H1 (cell line): ENCODE data around the gene APOO.

Experiments
- CHD2 ChIP-seq: IDR thresholded peaks from 2 replicates; pipeline ENCODE4 v1.6.1; 2012; ENCODE audit warnings: low read length, improper control_type of control experiment
- CTCF ChIP-seq, 3 experiments: IDR thresholded peaks; 1 replicate in 2 of 3; 2 replicates in 1 of 3; pipeline versions ENCODE4 v1.5.1 to v1.6.1; 2011; ENCODE audit warnings: low read length in 3 of 3, mild to moderate bottlenecking in 3 of 3, inconsistent platforms in 2 of 3, low read depth in 1 of 3, moderate library complexity in 1 of 3; ENCODE audit not compliant: insufficient read depth in 1 of 3; ENCODE audit errors: control extremely low read depth in 1 of 3
- EP300 ChIP-seq, 2 experiments: IDR thresholded peaks; 1 replicate in 1 of 2; 2 replicates in 1 of 2; pipeline ENCODE4 v1.6.1; 2011 to 2012; ENCODE audit warnings: low read depth in 2 of 2, low read length in 2 of 2, mild to moderate bottlenecking in 2 of 2, borderline replicate concordance in 1 of 2, inconsistent platforms in 1 of 2, moderate library complexity in 1 of 2
- MAFK ChIP-seq: IDR thresholded peaks from 2 replicates; pipeline ENCODE4 v1.6.1; 2012; ENCODE audit warnings: low read depth, mild to moderate bottlenecking, improper control_type of control experiment, low read length
- POLR2A ChIP-seq, 2 experiments: IDR thresholded peaks; 1 replicate in 1 of 2; 2 replicates in 1 of 2; pipeline ENCODE4 v1.6.1; 2011; ENCODE audit warnings: low read depth in 2 of 2, low read length in 2 of 2, mild to moderate bottlenecking in 2 of 2; ENCODE audit errors: control extremely low read depth in 1 of 2
- RAD21 ChIP-seq, 2 experiments: IDR thresholded peaks in 1 of 2; conservative IDR thresholded peaks in 1 of 2; 2 replicates each; pipeline ENCODE4 v1.6.1; 2011; ENCODE audit warnings: low read depth in 2 of 2, low read length in 2 of 2, improper control_type of control experiment in 1 of 2, inconsistent platforms in 1 of 2, mild to moderate bottlenecking in 1 of 2, moderate library complexity in 1 of 2
- RNF2 ChIP-seq: fragments of 200-900, 300-1000 bp; sonication (generic); IDR thresholded peaks from 2 replicates; pipeline ENCODE4 v1.7.1; 2016; ENCODE audit warnings: borderline replicate concordance, low read depth, mild to moderate bottlenecking, antibody characterized with exemption, low read length; ENCODE audit not compliant: poor library complexity, severe bottlenecking; ENCODE audit errors: missing control alignments
- TAF1 ChIP-seq: IDR thresholded peaks from 2 replicates; pipeline ENCODE4 v1.6.1; 2011; ENCODE audit warnings: mild to moderate bottlenecking, low read depth, low read length
- ZNF274 ChIP-seq: IDR thresholded peaks from 2 replicates; pipeline ENCODE4 v1.7.0; 2012; ENCODE audit warnings: low read length, borderline replicate concordance; ENCODE audit errors: extremely low read depth

GRCh38 chrX:23901060-23901459, 6.7 kb downstream of the APOO start:
- TF ChIP-seq ZNF274 (no peak), EP300 (IDR thresholded peaks at IDR 0.05; ENCODE audit: borderline replicate concordance in 1 of 2, low read depth in 2 of 2, low read length in 2 of 2) (no peak), CTCF (IDR thresholded peaks at IDR 0.05; ENCODE audit: control extremely low read depth in 1 of 3, insufficient read depth in 1 of 3, low read depth in 1 of 3, low read length in 3 of 3) (no peak), RAD21 (IDR thresholded peaks at IDR 0.05 in 1 of 2, conservative IDR thresholded peaks at IDR 0.05 in 1 of 2; ENCODE audit: low read depth in 2 of 2, low read length in 2 of 2) (no peak), RNF2 (no peak), MAFK (no peak), POLR2A (IDR thresholded peaks at IDR 0.05; ENCODE audit: control extremely low read depth in 1 of 2, low read depth in 2 of 2, low read length in 2 of 2) (no peak), CHD2 (no peak), TAF1 (no peak)
